NCI-H1105 (cell line): ENCODE measurements around the gene PCDHGA6.
"Not testable (repeated sequence)": the region's sequence is repeated elsewhere in the genome, so short reads cannot be mapped to it uniquely, and the experiment has no call there.

Experiments used
- DNase-seq: peaks from one replicate; lab custom pipeline; 2025; lab: John Stamatoyannopoulos, UW

Gene PCDHGA6

DNA sequence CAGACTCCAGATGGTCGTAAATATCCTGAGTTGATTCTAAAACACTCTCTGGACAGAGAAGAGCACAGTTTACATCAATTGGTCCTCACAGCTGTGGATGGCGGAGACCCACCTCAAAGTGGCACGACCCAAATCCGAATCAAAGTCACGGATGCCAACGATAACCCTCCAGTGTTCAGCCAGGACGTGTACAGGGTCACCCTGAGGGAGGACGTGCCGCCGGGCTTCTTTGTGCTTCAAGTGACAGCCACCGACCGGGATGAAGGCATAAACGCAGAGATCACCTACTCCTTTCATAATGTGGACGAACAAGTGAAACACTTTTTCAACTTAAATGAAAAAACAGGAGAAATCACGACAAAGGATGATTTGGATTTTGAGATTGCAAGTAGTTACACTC lies 13.0 kb upstream of the PCDHGA6 start:
- DNase-seq = no peak

DNA sequence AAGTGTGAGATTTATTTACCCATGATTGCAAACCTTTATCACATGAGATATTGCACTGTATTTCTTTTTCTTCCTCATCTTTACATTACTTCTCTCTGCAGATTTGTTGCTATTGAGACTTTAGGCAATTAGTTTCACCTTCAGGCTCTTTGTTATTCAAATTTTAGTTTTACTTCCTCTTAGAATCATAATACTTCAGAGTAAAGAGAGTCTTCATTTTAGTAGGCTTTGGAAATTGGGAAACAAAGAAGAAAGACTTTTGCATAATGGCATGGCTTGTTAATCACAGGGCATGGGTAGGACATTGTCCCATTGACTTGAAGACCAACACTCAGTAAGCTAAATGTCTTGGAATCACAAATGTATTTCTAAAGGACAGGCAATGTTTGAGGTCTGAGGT lies 11.0 kb upstream of the PCDHGA6 start:
- no peak for DNase-seq

DNA sequence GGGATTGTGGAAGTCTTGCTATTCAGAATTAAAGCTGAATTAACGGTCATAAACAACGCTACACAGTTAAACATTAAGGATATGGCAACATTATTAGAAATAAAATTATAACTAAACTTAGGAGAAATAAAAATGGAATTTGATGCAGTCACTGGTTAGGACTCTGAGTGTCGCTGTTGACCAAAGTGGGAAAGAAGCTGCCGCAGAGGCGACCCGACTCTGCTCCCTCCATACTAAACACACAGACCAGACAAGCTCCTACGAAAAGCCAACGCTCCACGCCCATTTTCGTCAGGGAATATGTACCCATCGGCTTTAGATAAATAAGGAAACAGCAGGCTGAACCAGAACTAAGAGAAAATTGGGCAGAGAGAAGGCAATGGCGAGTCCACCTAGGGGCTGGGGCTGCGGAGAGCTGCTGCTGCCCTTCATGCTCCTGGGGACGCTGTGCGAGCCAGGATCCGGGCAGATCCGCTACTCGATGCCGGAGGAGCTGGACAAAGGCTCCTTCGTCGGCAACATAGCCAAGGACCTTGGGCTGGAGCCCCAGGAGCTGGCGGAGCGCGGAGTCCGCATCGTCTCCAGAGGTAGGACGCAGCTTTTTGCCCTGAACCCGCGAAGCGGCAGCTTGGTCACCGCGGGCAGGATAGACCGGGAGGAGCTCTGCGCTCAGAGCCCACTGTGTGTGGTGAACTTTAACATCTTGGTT lies 9.6 kb upstream of the PCDHGA6 start, which contains the start of gene PCDHGA5:
TSS of gene PCDHGA5 (plus strand) at position 211 of the 709 bp plus-strand sequence. CDS start at position 380, 169 bp downstream.
- DNase-seq = no peak

DNA sequence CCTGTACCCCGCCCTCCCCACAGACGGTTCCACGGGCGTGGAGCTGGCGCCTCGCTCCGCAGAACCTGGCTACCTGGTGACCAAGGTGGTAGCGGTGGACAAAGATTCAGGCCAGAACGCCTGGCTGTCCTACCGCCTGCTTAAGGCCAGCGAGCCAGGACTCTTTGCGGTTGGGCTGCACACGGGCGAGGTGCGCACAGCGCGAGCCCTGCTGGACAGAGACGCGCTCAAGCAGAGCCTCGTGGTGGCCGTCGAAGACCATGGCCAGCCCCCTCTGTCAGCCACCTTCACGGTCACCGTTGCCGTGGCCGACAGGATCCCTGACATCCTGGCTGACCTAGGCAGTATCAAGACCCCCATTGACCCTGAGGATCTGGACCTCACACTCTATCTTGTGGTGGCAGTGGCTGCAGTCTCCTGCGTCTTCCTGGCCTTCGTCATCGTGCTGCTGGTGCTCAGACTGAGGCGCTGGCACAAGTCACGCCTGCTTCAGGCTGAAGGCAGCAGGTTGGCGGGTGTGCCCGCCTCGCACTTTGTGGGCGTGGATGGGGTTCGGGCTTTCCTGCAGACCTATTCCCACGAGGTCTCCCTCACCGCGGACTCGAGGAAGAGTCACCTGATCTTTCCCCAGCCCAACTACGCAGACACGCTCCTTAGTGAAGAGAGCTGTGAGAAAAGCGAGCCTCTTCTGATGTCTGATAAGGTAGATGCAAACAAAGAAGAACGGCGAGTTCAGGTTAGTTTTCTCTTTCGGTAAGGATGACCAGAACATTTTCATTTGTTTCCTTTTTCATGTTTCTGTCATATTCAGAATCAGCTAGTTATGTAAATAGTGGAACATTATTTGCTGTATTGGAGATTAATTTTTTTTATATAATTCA lies 7.4 kb upstream of the PCDHGA6 start:
- DNase-seq = no peak

DNA sequence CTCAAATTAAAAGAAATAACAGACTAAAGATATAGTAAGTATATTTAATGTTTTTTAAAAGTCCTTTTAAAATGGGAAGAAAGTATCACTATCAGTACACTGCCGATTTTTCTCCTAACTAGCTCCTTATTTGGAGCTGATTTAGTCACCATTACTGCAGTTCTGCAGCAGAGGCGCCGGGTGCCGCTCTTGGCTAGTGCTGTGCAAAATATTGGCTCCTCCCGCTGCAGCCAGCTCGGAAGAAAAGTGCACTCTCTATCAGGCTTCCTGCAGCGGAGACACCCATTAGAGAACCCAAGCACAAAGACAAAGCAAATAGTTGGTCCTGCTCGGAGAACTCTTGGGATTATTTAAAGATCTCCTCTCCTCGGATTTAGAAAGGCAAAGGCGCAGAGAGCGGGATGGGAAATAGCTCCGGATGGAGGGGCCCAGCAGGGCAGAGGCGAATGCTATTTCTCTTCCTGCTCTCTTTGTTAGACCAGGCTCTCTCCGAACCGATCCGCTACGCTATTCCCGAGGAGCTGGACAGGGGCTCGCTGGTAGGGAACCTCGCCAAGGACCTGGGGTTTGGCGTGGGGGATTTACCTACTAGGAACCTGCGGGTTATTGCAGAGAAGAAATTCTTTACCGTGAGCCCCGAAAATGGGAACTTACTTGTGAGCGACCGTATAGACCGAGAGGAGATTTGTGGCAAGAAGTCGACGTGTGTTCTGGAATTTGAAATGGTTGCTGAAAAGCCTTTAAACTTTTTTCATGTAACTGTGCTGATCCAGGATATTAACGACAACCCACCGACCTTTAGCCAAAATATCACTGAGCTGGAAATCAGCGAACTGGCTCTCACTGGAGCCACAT lies 3.5 kb upstream of the PCDHGA6 start, which contains the start of gene PCDHGB3:
TSS of gene PCDHGB3 (plus strand) at position 249 of the 855 bp plus-strand sequence. CDS start at position 402, 153 bp downstream.
- no peak for DNase-seq

DNA sequence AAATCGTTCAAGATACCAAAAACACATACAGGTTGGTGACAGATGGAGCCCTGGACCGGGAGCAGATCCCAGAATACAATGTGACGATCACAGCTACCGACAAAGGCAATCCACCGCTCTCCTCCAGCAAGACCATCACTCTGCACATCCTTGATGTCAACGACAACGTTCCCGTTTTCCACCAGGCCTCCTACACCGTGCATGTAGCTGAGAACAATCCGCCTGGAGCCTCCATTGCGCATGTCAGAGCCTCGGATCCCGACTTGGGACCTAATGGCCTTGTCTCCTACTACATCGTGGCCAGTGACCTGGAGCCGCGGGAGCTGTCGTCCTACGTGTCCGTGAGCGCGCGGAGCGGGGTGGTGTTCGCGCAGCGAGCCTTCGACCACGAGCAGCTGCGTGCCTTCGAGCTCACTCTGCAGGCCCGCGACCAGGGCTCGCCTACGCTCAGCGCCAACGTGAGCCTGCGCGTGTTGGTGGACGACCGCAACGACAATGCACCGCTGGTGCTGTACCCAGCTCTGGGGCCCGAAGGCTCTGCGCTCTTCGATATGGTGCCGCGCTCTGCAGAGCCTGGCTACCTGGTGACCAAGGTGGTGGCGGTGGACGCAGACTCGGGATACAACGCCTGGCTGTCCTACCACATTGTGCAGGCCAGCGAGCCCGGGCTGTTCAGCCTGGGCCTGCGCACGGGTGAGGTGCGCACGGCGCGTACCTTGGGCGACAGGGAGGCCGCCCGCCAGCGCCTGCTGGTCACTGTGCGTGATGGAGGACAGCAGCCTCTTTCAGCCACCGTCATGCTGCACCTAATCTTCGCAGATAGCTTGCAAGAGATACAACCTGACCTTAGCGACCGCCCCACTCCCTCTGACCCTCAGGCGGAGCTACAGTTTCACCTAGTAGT lies 1.9 kb upstream of the PCDHGA6 start:
- DNase-seq = no peak

DNA sequence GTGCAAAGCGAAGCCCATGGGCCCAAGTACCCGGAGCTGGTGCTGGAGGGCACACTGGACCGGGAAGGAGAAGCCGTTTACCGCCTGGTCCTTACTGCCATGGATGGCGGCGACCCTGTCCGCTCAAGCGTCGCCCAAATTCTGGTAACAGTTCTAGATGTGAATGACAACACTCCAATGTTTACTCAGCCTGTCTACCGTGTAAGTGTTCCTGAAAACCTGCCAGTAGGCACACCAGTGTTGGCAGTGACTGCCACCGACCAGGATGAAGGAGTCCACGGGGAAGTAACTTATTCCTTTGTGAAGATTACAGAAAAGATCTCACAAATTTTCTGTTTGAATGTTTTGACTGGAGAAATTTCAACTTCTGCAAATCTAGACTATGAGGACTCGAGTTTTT lies 936 bp downstream of the PCDHGA6 start:
- DNase-seq = no peak

DNA sequence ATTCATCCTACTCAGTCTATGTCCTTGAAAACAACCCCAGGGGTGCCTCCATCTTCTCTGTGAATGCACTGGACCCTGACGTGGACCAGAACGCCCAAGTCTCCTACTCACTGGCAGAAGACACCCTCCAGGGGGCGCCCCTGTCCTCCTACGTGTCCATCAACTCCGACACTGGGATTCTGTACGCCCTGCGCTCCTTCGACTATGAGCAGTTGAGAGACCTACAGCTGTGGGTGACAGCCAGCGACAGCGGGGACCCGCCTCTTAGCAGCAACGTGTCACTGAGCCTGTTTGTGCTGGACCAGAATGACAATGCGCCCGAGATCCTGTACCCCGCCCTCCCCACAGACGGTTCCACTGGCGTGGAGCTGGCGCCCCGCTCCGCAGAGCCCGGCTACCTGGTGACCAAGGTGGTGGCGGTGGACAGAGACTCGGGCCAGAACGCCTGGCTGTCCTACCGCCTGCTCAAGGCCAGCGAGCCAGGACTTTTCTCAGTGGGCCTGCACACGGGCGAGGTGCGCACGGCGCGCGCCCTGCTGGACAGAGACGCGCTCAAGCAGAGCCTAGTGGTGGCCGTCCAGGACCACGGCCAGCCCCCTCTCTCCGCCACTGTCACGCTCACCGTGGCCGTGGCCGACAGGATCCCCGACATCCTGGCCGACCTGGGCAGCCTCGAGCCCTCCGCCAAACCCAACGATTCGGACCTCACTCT lies 1.9 kb downstream of the PCDHGA6 start:
- DNase-seq = not testable (repeated sequence)

DNA sequence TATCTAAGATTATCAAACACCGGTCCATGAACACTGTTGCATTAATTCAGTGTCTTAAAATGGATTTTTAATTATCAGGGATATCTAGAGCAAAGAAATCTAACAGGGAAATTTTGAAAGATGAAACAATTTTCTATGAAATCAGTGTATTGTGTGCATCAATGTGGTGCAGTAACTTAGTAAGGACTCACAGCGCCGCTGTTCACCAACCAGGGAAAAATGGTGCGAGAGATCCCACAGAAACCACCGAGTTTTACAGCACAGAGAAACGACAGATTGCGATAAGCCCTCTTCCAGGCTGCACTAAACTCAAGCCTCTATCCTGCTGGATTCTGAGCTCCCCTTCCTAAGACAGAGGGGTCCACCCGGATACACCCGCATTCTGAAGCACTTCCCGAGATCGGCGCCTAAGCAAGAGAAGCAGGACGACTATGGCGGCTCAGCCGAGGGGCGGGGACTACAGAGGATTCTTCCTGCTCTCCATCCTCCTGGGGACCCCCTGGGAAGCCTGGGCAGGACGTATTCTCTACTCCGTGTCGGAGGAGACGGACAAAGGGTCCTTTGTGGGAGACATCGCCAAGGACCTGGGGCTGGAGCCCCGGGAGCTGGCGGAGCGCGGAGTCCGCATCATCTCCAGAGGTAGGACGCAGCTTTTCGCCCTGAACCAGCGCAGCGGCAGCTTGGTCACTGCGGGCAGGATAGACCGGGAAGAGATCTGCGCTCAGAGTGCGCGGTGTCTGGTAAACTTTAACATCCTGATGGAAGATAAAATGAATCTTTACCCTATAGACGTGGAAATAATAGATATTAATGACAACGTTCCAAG lies 9.0 kb downstream of the PCDHGA6 start, which contains the start of gene PCDHGA7:
TSS of gene PCDHGA7 (plus strand) at position 274 of the 826 bp plus-strand sequence. CDS start at position 432, 158 bp downstream.
- no peak for DNase-seq

DNA sequence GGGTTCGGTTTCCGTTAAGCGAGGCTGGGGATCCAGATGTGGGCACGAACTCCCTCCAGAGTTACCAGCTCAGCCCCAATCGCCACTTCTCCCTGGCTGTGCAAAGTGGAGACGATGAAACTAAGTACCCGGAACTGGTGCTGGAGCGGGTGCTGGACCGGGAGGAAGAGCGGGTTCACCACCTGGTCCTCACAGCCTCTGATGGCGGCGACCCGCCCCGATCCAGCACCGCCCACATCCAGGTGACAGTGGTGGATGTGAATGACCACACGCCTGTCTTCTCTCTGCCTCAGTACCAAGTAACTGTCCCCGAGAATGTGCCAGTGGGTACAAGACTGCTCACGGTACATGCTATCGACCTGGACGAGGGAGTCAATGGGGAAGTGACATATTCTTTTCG lies 9.7 kb downstream of the PCDHGA6 start:
- no peak for DNase-seq

DNA sequence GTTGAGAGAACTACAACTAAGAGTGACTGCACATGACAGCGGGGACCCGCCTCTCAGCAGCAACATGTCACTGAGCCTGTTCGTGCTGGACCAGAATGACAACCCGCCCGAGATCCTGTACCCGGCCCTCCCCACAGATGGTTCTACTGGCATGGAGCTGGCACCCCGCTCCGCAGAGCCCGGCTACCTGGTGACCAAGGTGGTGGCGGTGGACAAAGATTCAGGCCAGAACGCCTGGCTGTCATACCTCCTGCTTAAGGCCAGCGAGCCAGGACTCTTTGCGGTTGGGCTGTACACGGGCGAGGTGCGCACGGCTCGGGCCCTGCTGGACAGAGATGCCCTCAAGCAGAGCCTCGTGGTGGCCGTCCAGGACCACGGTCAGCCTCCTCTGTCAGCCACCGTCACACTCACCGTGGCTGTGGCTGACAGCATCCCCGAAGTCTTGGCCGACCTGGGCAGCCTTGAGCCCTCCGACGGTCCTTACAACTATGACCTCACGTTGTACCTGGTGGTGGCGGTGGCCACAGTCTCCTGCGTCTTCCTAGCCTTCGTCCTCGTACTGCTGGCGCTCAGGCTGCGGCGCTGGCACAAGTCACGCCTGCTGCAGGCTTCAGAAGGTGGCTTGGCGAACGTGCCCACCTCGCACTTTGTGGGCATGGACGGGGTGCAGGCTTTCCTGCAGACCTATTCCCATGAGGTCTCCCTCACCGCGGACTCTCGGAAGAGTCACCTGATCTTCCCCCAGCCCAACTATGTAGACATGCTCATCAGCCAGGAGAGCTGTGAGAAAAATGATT lies 11.0 kb downstream of the PCDHGA6 start:
- DNase-seq = no peak

DNA sequence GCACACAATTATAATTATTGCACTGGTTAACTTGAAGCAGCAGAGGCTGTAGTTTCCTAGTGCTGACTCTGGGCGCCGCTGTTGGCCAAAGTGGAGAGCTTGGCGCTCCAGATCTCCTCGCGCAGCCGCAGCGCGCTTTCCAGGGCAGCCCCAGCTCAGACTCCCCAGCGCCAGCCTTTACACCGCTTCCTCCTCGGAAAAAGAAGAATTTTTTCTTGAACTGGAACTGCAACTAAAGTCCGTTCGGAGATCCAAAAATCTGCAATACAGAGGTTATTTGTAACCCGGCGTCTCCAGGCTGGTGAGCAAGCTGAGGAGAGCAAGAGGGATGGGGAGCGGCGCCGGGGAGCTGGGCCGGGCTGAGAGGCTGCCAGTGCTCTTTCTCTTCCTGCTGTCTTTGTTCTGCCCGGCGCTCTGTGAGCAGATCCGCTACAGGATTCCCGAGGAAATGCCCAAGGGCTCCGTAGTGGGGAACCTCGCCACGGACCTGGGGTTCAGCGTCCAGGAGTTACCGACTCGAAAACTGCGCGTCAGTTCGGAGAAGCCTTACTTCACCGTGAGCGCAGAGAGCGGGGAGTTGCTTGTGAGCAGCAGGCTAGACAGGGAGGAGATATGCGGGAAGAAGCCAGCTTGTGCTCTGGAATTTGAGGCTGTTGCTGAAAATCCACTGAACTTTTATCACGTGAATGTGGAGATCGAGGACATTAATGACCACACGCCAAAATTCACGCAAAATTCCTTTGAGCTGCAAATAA lies 14.0 kb downstream of the PCDHGA6 start, which contains the start of gene PCDHGB4:
TSS of gene PCDHGB4 (plus strand) at position 142 of the 755 bp plus-strand sequence. CDS start at position 329, 187 bp downstream.
- DNase-seq = not testable (repeated sequence)

DNA sequence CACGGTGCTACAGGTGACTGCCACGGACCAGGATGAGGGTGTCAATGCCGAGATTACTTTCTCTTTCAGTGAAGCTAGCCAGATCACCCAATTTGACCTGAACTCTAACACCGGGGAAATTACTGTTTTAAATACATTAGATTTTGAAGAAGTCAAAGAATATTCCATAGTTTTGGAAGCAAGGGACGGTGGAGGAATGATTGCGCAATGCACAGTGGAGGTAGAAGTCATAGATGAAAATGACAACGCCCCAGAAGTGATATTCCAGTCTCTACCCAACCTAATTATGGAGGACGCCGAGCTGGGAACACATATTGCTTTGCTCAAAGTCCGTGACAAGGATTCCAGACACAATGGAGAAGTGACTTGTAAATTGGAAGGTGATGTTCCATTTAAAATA lies 15.0 kb downstream of the PCDHGA6 start:
- no peak for DNase-seq

DNA sequence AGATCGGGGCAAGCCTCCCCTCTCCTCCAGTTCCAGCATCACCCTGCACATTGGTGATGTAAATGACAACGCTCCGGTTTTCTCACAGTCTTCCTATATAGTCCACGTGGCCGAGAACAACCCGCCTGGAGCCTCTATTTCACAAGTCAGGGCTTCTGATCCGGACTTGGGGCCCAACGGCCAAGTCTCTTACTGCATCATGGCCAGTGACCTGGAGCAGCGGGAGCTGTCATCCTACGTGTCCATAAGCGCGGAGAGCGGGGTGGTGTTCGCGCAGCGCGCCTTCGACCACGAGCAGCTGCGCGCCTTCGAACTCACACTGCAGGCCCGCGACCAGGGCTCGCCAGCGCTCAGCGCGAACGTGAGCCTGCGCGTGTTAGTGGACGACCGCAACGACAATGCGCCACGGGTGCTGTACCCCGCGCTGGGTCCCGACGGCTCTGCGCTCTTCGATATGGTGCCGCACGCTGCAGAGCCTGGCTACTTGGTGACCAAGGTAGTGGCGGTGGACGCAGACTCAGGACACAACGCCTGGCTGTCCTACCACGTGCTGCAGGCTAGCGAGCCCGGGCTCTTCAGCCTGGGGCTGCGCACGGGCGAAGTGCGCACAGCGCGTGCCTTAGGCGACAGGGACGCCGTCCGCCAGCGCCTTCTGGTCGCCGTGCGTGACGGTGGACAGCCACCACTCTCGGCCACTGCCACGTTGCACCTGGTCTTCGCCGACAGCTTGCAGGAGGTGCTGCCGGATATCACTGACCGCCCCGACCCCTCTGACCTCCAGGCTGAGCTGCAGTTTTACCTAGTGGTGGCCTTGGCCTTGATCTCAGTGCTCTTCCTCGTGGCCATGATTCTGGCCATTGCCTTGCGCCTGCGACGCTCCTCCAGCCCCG lies 15.7 kb downstream of the PCDHGA6 start:
- no peak for DNase-seq

DNA sequence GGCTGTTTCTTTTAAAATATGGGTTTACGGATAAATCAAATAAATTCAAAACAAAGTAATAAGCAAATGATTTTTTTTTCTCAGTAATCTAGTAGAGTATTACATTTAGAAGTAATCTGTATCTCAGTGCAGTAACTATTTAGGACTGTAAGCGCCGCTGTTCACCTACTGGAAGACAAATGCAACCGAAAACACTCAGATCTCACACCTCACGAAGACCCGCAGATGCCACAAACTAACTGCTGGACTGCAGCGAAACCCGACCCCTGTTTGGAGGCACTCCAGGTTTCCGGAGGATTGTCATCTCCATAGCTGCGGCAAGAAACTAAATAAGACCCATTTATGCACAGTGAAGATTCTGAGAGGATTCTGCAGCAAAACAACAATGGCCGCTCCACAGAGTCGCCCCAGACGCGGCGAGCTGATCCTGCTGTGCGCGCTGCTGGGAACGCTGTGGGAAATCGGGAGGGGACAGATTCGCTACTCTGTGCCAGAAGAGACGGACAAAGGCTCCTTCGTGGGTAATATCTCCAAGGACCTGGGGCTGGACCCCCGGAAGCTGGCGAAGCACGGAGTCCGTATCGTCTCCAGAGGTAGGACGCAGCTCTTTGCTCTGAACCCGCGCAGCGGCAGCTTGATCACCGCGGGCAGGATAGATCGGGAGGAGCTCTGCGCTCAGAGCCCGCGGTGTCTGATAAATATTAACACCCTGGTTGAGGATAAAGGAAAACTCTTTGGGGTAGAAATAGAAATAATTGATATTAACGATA lies 18.9 kb downstream of the PCDHGA6 start, which contains the start of gene PCDHGA8:
TSS of gene PCDHGA8 (plus strand) at position 205 of the 770 bp plus-strand sequence. CDS start at position 386, 181 bp downstream.
- DNase-seq = no peak

DNA sequence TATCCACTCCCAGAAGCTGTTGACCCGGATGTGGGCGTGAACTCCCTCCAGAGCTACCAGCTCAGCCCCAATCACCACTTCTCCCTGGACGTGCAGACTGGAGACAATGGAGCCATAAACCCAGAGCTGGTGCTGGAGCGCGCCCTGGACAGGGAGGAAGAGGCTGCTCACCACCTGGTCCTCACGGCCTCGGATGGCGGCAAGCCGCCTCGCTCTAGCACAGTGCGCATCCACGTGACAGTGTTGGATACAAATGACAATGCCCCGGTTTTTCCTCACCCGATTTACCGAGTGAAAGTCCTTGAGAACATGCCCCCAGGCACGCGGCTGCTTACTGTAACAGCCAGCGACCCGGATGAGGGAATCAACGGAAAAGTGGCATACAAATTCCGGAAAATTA lies 19.6 kb downstream of the PCDHGA6 start:
- DNase-seq = no peak
